Heart left ventricle (tissue), 13 donors: ENCODE results near the gene SHISA9.

Source experiments
- CTCF ChIP-seq, 12 donors: fragments of 200-600 bp; sonication (generic) in 4 of 12; IDR thresholded peaks; one replicate each; pipeline versions ENCODE4 v1.5.0 to v1.8.0; 2018 to 2022; ENCODE audit warnings: antibody characterized with exemption in 12 of 12, mild to moderate bottlenecking in 5 of 12
- POLR2A ChIP-seq, 2 donors: fragments of 450-650 bp; IDR thresholded peaks; one replicate each; pipeline ENCODE4 v1.6.1; 2017; ENCODE audit warnings: antibody characterized with exemption in 2 of 2, mild to moderate bottlenecking in 2 of 2, moderate library complexity in 2 of 2
- donor health status: ischemic (EF 13 %, LVEDD 7.1; RV severe dilation, severe dysfunction).
- donor health status: DM: no; HTN: yes; CAD: no.
- donor health status: DM: no; HTN: no; CAD: no.
- donor health status: ischemic (EF 25% LVEDD 6.9; RV normal size, moderate dysfunction).
- donor health status: ischemic (EF 25% LVEDD 5.7; RV mildly dilated, moderate dysfunction).
- donor health status: ischemic (EF 35%, LVEDD 5.7; RV mildly dilated, moderate dysfunction).
- donor health status: nonischemic (EF 11% LVEDD 7.7; RV severe dilation, severe dysfunction).
- donor health status: DM: yes; HTN: yes; CAD: no.
- donor health status: PGD.
- donor health status: ischemic (EF 29% LVEDD 5.4; RV normal size, mild dysfunction).
- donor health status: nonischemic (EF 23%, LVEDD 6.1; RV moderate dilation, normal function).

DNA sequence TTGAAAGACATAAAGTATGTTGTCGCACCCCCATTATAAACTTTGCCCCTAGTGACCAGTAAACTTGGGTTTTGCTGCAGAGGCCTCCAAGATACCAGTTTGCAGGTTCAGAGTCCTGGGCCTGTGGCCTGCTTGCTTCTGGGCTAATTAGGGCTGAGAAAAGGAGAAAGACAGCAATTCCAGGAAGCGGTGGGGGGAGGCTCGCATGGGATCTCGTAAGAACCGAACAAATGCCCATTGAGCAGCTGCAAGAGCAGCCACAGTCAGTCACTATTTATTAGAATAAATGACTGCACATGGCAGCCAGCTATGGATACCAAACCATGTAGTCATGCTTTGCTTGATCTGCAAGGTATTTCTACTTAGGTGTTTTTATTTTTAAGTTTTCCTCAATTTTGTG lies 4.9 kb downstream of the SHISA9 start:
- TF ChIP-seq CTCF (IDR thresholded peaks at IDR 0.05) (no peak), POLR2A (IDR thresholded peaks at IDR 0.05) (no peak)
